Left forelimb (tissue), 1 donor: ENCODE measurements around the gene PRR19.

Experiments
- DNase-seq: peaks from one replicate; pipeline ENCODE4 v3.0.0-alpha.2; 2018; ENCODE audit warnings: low spot score

The PRR19 gene

DNA sequence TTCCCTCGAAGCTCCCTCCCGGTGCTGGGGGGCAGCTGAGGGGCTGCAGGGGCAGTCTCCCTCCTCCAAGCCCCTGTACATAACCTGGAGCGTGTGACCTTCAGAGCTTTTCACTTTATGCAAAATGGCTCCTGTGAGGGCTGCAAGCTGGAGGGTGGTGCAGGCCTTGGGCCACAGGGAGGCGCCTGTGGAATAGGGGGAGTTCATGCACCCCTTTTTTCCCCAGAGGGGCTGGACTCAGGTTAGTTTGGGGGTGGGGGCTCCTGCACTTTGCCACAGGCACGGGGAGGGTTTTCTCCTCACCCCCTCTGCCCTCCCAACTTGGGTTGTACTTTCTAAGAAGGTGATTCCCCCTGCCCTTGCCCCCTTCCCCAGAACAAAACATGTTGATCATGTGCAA, 6.6 kb upstream of the PRR19 start:
- no peak for DNase-seq

DNA sequence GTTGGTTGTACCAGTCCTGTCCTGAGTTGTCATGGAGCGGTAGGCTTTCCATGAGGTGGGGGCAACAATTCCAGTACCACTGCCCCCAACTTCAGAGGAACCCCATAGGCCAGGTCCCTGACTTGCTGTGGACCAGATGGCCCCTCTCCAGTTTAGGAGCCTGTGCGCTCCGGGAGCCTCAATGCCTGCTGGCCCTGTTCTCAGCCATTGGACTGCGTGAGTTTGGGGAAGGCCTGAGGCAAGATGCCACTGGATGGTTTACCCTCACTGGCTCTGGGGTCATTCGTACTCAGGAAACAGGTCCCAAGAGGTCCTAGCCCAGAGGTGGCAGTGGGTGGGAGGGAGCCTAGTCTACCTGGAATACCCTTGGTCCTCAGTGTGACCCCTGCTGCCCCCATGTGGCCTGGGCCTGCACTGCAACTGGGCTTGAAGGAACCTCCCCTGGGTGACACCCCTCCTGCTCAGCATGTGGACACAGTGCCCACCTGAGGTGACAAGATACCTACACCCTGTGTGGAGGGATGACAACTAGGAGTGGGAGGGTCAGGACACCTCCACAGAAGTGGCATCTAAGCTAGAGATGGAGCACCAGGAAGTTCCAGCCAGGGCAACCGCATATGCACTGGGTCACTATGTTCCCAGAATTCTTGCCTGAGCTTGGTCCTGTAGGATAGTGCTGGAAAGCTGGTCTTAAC, 6.0 kb upstream of the PRR19 start:
- peak; percentile 87 for DNase-seq

- peak; percentile 60 for DNase-seq
Measured at GRCh38 chr19:42297039-42297438, 4.9 kb upstream of the PRR19 start.

GRCh38 chr19:42303101-42303464, 1.2 kb downstream of the PRR19 start:
- no peak for DNase-seq

- DNase-seq, result no peak
Measured at GRCh38 chr19:42303876-42304275, 1.9 kb downstream of the PRR19 start.

DNA sequence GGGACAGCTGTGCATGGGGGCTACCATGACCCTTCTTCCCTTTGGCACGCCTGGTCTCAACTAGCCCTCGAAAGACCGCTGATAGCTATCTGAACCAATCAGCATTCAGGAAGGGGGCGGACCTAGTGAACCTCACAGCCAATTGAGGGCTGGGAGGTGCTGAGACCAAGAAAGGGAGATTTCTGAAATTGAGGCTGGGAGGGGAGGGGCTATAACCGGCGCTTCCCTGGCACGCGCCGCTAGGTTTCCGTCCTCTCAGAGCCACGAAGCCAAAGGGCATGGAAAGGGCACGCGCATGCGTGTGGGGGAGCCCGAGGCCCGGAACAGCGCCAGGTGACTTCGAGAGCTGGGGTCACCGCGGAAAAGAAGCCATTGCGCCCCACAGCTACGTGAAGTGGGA, 4.7 kb downstream of the PRR19 start:
- no peak for DNase-seq

- DNase-seq, result no peak
Measured at GRCh38 chr19:42309686-42310085, 7.8 kb downstream of the PRR19 start.

DNA sequence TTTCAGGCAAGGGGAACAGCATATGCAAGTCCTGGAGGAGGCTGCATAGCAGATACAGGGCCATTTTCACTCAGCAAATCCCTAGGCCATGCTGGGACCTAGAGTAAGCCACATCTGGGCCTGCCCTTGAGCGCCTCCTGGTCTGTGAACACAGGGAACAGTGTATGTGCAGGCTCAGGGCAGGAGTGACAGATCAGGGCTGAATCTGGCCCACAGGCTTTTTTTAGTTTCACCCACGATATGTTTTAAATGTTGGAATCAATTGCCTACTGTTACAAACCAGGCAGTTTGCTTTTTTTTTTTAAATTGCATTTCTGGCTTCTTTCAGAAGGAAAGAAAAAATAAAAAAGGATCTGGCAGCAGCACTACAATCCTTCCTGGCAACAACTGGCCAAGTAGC, 9.7 kb downstream of the PRR19 start:
- DNase-seq, result no peak

DNA sequence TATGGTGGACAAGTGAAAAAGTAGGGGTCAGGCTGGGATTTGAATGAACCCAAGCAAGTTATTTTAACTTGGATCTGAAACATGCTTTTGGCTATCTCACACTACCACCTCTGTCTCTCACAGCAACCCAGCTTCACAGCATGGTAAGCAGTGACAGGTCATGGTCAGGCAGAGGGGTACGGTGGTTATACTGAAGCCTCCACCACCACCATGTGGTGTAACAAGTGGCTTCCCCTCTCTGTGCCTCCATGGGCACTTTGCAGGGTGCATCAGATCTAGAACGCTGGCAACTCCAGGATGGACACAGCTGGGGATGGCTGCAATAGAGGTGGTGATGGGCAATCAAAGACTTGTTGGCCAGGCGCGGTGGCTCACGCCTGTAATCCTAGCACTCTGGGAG, 10.4 kb downstream of the PRR19 start:
- no peak for DNase-seq

DNA sequence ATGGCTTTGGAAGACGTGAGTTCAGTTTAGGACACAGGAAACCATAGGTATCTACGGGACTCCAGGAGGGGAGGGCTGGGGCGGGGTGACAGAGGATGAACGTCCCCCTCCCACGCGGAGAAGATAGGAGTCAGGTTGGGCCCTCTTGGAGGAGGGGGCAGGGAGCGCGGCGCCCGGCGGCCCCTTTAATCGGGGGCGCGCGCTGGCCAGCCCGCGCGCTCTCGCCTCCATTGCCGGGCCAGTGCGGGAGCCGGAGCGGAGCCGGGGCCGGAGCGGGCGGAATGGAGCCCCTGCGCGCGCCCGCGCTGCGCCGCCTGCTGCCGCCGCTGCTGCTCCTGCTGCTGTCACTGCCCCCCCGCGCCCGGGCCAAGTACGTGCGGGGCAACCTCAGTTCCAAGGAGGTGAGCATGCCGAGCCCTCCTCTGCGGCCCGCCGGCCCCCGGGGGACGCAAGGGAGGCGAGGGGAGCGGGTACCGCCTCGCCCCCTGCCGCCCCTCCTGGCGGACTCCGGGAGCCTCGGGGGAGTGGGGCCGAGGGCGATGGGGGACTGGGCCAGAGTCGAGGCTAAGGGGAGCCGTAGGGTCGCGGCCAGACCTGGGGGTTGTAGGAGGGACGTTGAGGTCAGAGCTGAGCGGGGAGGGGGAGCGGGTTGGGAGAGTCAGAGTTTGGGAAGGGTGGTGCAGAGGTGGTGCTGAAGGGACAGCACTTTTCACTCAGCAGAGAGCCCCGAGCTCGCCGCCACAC, 11.3 kb downstream of the PRR19 start, which contains the start of gene TMEM145:
TSS of gene TMEM145 (plus strand) at position 214 of the 744 bp plus-strand sequence. CDS start at position 282, 68 bp downstream.
- DNase-seq, result no peak

DNA sequence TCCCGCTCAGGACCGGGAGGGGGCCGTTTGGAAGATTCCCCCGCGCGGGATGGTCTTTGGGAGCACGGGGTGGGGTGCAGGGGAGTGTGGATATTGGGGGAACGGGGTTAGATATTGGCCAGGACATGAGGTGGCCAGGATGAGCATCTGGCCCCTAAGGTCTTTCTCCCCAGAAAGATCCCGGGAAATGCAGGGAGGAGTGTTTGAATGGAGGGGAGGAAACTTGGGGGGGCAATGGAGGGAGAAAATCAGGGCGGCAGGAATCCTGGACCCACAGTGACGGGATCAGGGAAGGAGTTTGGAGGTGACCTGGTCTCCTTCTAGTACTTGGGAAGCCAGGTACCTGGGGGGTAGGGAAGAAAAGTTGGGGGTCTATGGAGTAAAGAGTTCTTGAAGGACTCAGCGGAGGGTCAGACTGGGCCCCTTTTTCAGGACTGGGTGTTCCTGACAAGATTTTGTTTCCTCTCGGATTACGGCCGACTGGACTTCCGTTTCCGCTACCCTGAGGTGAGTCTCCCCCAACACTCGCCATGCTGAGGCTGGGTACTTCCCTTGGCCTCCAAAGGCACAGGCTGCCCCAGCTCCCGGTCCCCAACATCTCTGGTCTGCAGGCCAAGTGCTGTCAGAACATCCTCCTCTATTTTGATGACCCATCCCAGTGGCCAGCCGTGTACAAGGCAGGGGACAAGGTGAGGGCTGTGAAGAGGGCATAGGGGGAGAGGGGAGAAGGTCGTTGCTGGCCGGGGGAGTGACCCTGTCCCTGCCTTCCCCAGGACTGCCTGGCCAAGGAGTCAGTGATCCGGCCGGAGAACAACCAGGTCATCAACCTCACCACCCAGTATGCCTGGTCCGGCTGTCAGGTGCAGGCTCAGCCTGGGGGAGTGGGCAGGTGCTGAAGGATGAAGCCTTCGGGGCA, 12.2 kb downstream of the PRR19 start:
- DNase-seq, result no peak

DNA sequence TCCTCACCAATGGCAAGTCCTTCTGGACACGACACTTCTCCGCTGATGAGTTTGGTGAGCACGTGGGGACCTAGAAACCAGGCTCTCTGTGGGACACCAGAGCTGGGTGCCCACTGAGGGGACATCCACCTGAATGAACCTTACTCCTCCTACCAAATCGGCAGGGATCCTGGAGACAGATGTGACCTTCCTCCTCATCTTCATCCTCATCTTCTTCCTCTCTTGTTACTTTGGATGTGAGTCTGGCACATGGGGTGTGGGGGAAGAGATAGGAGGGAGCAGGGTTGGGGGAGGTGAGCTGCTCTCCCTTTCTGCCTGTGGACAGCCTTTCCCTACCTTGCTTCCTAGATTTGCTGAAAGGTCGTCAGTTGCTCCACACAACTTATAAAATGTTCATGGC, 13.1 kb downstream of the PRR19 start:
- no peak for DNase-seq

- DNase-seq, result no peak
Measured at GRCh38 chr19:42316223-42317211, 14.6 kb downstream of the PRR19 start.

GRCh38 chr19:42317535-42317934, 15.6 kb downstream of the PRR19 start:
- no peak for DNase-seq

DNA sequence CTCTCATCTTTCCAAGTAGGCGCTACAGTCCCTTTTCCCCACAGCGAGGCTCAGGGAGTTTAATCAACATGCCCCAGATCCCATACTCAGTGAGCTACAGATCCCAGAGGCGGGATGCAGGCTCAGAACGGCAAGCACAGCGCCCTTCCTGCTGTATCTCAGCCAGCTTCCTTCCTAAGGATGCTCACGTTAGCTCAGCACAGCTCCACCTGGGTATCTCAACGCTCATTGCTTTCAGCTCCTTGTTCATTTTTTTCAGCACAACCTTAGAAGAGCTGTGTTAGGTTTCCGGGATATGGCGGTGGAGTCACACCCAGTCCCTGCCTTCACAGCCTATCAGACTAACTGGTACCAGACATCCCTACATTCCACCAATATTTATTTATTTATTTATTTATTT, 20.4 kb downstream of the PRR19 start:
- DNase-seq, result no peak

DNA sequence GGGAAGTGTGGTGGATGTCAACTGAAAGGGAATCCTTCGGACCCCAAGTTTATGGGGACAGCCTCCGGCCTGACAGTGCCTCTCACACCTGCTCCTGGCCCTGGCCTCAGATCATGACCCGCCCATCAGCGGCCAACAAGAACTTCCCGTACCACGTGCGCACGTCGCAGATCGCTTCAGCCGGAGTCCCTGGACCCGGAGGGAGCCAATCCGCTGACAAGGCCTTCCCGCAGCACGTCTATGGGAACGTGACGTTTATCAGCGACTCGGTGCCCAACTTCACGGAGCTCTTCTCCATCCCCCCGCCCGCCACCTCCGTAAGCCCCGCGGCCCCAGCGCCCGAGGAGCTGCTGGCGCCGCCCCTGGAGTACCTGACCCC, 21.5 kb downstream of the PRR19 start:
- no peak for DNase-seq

DNA sequence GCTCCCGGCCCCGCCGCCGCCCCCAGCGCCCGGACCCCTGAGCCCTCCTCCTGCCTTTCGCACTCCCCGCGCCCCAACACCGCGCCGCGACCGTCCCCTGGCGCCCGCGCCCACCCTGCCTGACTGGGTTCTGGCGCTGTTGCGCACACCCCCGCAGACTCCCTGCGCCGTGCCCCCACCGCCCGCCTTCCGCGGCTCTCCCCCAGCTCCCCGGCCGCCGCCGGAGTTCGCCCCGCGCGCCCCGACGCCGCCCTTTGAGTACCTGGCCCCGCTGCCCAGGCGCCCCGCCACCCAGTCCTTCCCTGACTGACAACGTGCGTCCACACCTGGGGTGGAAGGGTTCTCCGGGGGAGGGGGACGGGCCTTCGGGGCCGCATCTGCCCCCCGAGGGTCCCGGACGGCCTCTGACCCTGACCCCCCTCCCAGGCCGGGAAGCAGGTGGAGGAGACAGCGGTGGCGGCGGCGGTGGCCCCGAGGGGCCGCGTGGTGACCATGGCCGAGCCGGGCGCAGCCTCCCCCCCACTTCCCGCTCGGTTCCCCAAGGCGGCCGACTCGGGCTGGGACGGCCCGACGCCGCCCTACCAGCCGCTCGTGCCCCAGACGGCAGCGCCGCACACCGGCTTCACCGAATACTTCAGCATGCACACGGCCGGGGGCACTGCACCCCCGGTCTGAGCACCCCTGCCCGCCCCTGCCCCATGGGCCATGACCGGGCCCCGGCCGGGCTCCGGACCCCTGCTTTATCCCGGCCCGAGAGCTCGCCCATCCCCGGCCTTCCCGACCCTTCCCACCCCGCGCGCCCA, 22.1 kb downstream of the PRR19 start:
- DNase-seq, result no peak

DNA sequence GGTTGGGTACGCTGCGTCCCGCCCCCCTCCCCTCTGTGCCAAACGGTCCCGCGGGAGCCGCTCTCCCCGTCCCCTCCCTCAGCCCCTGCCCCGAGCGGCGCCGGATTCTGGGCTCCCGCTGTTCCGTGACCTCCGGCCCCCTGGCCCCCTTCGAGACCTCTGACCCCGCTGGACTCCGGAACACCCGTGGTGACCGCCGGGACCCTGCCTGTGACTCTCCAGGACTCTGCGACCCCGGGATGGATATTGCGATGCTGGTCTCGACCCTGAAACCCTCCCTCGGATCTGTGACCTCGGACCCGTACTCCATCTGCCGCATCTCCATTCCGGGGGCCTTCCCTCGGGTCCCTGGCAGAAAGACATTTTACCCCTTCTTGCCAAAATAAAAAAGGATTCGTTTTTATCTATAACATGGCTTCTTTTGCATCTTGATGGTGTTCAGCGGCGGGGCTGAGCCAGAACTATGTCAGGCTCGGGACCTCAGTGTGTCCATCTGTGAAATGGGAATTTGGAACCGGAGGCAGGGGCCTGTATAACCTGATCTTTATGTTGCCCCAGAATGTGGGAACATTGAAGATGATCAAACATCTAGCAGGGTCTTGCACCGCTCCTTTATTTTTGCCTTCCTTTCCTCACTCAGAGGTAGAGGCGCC, 22.8 kb downstream of the PRR19 start:
- DNase-seq, result no peak

DNA sequence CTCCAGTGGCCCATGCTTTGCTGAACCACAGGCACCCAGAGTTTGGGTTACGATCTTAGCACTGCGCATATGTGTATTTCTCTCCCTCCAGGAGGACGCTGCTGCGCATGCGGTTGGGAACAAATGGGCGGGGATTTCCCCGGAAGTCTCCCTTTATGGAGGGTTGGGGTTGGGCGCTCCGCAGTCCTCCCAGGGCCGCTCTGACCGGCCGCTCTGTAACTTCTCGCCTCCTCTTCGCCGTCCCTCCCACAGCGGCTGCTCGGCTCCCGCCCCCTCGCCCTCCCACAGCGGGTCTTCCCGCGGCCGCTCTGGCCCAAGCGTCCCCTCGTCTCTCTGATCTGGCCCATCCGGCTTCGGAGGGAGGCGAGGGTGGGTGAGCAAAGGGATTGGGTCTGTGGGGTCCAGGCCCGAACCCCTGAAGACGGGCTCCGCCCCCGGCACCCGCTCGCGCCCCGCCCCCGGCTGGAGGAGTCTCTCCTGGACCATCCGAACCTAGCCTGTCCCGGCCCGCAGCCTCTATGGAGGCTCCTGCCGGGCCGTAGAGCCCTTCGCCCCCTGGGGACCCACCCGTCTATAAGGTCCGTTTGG, 23.5 kb downstream of the PRR19 start, which contains the start of gene MEGF8:
TSS of gene MEGF8 (plus strand) at position 328 of the 588 bp plus-strand sequence. CDS start 609 bp downstream, outside the sequence.
- peak; percentile 97 for DNase-seq
